H9 (cell line): Measurements from ENCODE around the gene FERMT2. TPM values are rescaled to one million over a fixed set of nuclear protein-coding genes. Genes with fewer than 3 reads are reported as not detected.
A peak's percentile ranks its signal among the peaks of the same experiment; 100 is the strongest.

Experiments
- DNase-seq: peaks from one replicate; pipeline ENCODE4 v3.0.0-alpha.2; 2017
- H2AFZ ChIP-seq: one replicate; pipeline ENCODE4 v1.6.1; 2013; ENCODE audit warnings: mild to moderate bottlenecking, low read length, control low read depth, moderate library complexity
- H2AK5ac ChIP-seq: 2 replicates; pipeline ENCODE4 v1.6.1; 2013; ENCODE audit warnings: low read length, control low read depth, mixed read lengths; ENCODE audit not compliant: insufficient read length
- H2BK120ac ChIP-seq: one replicate; pipeline ENCODE4 v1.6.1; 2013; ENCODE audit warnings: low read depth, mild to moderate bottlenecking, low read length, control low read depth, inconsistent platforms; ENCODE audit not compliant: poor library complexity, severe bottlenecking
- H2BK12ac ChIP-seq: 2 replicates; pipeline ENCODE4 v1.6.1; 2013; ENCODE audit warnings: low read length, control low read depth, mixed read lengths, low read depth; ENCODE audit not compliant: insufficient read length
- H2BK15ac ChIP-seq: 2 replicates; pipeline ENCODE4 v1.6.1; 2013; ENCODE audit warnings: low read depth, low read length, control low read depth
- H2BK20ac ChIP-seq: one replicate; pipeline ENCODE4 v1.6.1; 2013; ENCODE audit warnings: low read depth, mild to moderate bottlenecking, low read length, control low read depth, inconsistent platforms; ENCODE audit not compliant: poor library complexity, severe bottlenecking
- H2BK5ac ChIP-seq: 2 replicates; pipeline ENCODE4 v1.6.1; 2013; ENCODE audit warnings: low read length, control low read depth, mixed read lengths; ENCODE audit not compliant: insufficient read length
- H3K14ac ChIP-seq: 2 replicates; pipeline ENCODE4 v1.6.1; 2013; ENCODE audit warnings: low read length, control low read depth; ENCODE audit not compliant: insufficient read depth
- H3K18ac ChIP-seq: 2 replicates; pipeline ENCODE4 v1.6.1; 2013; ENCODE audit warnings: low read depth, mild to moderate bottlenecking, mixed read lengths, low read length, control low read depth; ENCODE audit not compliant: insufficient read length
- H3K23ac ChIP-seq: 2 replicates; pipeline ENCODE4 v1.6.1; 2013; ENCODE audit warnings: low read length, control low read depth, mixed read lengths, low read depth; ENCODE audit not compliant: insufficient read length
- H3K23me2 ChIP-seq: 2 replicates; pipeline ENCODE4 v1.6.1; 2013; ENCODE audit warnings: low read depth, mild to moderate bottlenecking, mixed read lengths, low read length, control low read depth; ENCODE audit not compliant: insufficient read length, poor library complexity, severe bottlenecking
- H3K27ac ChIP-seq: 2 replicates; pipeline ENCODE4 v1.5.1; 2013; ENCODE audit warnings: low read length, control low read depth, mixed read lengths, low read depth; ENCODE audit not compliant: insufficient read length
- H3K27me3 ChIP-seq: 2 replicates; pipeline ENCODE4 v1.6.1; 2013; ENCODE audit warnings: low read length, control low read depth, inconsistent platforms; ENCODE audit not compliant: insufficient read depth
- H3K4ac ChIP-seq: 2 replicates; pipeline ENCODE4 v1.6.1; 2013; ENCODE audit warnings: low read depth, mild to moderate bottlenecking, control low read depth, inconsistent platforms, low read length, moderate library complexity
- H3K4me1 ChIP-seq: 2 replicates; pipeline ENCODE4 v1.6.1; 2013; ENCODE audit warnings: low read length, control low read depth, inconsistent platforms; ENCODE audit not compliant: insufficient read depth
- H3K4me2 ChIP-seq: 2 replicates; pipeline ENCODE4 v1.6.1; 2013; ENCODE audit warnings: low read length, control low read depth, mixed read lengths; ENCODE audit not compliant: insufficient read length, insufficient read depth
- H3K56ac ChIP-seq: 2 replicates; pipeline ENCODE4 v1.6.1; 2013; ENCODE audit warnings: low read depth, mild to moderate bottlenecking, mixed read lengths, low read length, control low read depth; ENCODE audit not compliant: insufficient read length
- H3K79me1 ChIP-seq: 2 replicates; pipeline ENCODE4 v1.6.1; 2013; ENCODE audit warnings: low read depth, mild to moderate bottlenecking, moderate library complexity, low read length, control low read depth, inconsistent platforms; ENCODE audit not compliant: insufficient read depth, poor library complexity, severe bottlenecking
- H3K79me2 ChIP-seq: 2 replicates; pipeline ENCODE4 v1.6.1; 2013; ENCODE audit warnings: low read length, control low read depth, inconsistent platforms; ENCODE audit not compliant: insufficient read depth
- H3K9ac ChIP-seq: 2 replicates; pipeline ENCODE4 v1.6.1; 2013; ENCODE audit warnings: low read length, control low read depth, mixed read lengths; ENCODE audit not compliant: insufficient read length; ENCODE audit errors: extremely low read depth
- H3K9me3 ChIP-seq: one replicate; pipeline ENCODE4 v1.6.1; 2013; ENCODE audit warnings: low read depth, low read length, inconsistent platforms; ENCODE audit not compliant: control insufficient read depth
- H3T11ph ChIP-seq: one replicate; pipeline ENCODE4 v1.6.1; 2013; ENCODE audit warnings: mild to moderate bottlenecking, low read length, control low read depth, inconsistent platforms
- H4K20me1 ChIP-seq: one replicate; pipeline ENCODE4 v1.6.1; 2013; ENCODE audit not compliant: control insufficient read depth, insufficient read length, insufficient read depth
- H4K5ac ChIP-seq: 2 replicates; pipeline ENCODE4 v1.6.1; 2013; ENCODE audit warnings: low read depth, mild to moderate bottlenecking, mixed read lengths, low read length, control low read depth; ENCODE audit not compliant: insufficient read length
- H4K8ac ChIP-seq: replicated peaks from 2 replicates; pipeline ENCODE4 v1.6.1; 2013; ENCODE audit warnings: low read length, control low read depth, mixed read lengths, low read depth; ENCODE audit not compliant: insufficient read length
- H4K91ac ChIP-seq: 2 replicates; pipeline ENCODE4 v1.6.1; 2013; ENCODE audit warnings: low read depth, mild to moderate bottlenecking, moderate library complexity, mixed read lengths, low read length, control low read depth; ENCODE audit not compliant: insufficient read length
- H3K27ac Mint-ChIP-seq, 3 experiments: 2 replicates in 2 of 3; 3 replicates in 1 of 3; pipeline ENCODE4 v1.8.0; 2020 to 2021; ENCODE audit warnings: mixed read lengths in 3 of 3, mild to moderate bottlenecking in 1 of 3, moderate library complexity in 1 of 3
- H3K27me3 Mint-ChIP-seq: 2 replicates; pipeline ENCODE4 v1.8.0; 2021; ENCODE audit warnings: low read depth, mild to moderate bottlenecking, moderate library complexity, mixed read lengths
- H3K36me3 Mint-ChIP-seq, 3 experiments: 2 replicates in 2 of 3; 3 replicates in 1 of 3; pipeline ENCODE4 v1.8.0; 2020 to 2021; ENCODE audit warnings: low read depth in 3 of 3, mixed read lengths in 3 of 3; ENCODE audit not compliant: insufficient read depth in 1 of 3
- H3K4me1 Mint-ChIP-seq, 2 experiments: 2 replicates each; pipeline ENCODE4 v1.8.0; 2020; ENCODE audit warnings: mixed read lengths in 2 of 2
- H3K4me3 Mint-ChIP-seq, 2 experiments: 2 replicates in 1 of 2; 3 replicates in 1 of 2; pipeline ENCODE4 v1.8.0; 2020 to 2021; ENCODE audit warnings: mild to moderate bottlenecking in 2 of 2, mixed read lengths in 2 of 2, moderate library complexity in 1 of 2
- H3K9me3 Mint-ChIP-seq, 2 experiments: 2 replicates in 1 of 2; 3 replicates in 1 of 2; pipeline ENCODE4 v1.8.0; 2020; ENCODE audit warnings: mild to moderate bottlenecking in 2 of 2, mixed read lengths in 2 of 2, moderate library complexity in 1 of 2
- WGBS: extraction: QIAGEN DNeasy Blood & Tissue Kit; methylation state at CpG from one replicate; pipeline ENCODE4 v1.1.7; 2013; ENCODE audit warnings: missing lambda C conversion rate, low lambda C conversion rate, mixed read lengths; ENCODE audit not compliant: insufficient read length; ENCODE audit errors: extremely low coverage; 5-methylcytosine and 5-hydroxymethylcytosine counted together
- total RNA-seq: library from RNA; stranded (reverse); gene quantifications from 2 replicates; pipeline ENCODE4 v1.2.1, GENCODE V29; 2021
- TF ChIP-seq, protein P1 (sequence below): fragments of 200-600 bp; sonication (generic); conservative IDR thresholded peaks from 3 replicates; pipeline ENCODE4 v1.8.0; 2021; ENCODE audit warnings: antibody characterized with exemption, mild to moderate bottlenecking

FERMT2 gene
- total RNA-seq, 1 experiment from 2014 or later, result 128 TPM

GRCh38 chr14:52911904-52912303, 38.9 kb downstream of the FERMT2 start:
- Histone ChIP-seq H3K9me3 (no peaks in the 10 kb centered on the region), H2BK120ac (no peak overlapping the region), H4K5ac (no peak overlapping the region), H3K9ac (no peak overlapping the region), H3K4me1 (no peaks in the 10 kb centered on the region), H3K79me1 (no peaks in the 10 kb centered on the region), H3K79me2 (no peaks in the 10 kb centered on the region; the same call in 1 of the 2 replicates), H4K20me1 (no peaks in the 10 kb centered on the region), H2AFZ (no peak overlapping the region), H2BK12ac (no peak overlapping the region), H3T11ph (no peak overlapping the region), H3K4me2 (no peak overlapping the region), H3K23ac (no peak overlapping the region), H2AK5ac (no peak overlapping the region), H2BK20ac (no peak overlapping the region), H3K27me3 (no peaks in the 10 kb centered on the region), H4K8ac (no peak overlapping the region), H3K56ac (no peak overlapping the region), H3K27ac (no peak overlapping the region), H3K18ac (no peak overlapping the region), H2BK15ac (no peak overlapping the region), H2BK5ac (no peak overlapping the region), H3K4ac (no peak overlapping the region), H4K91ac (no peak overlapping the region), H3K23me2 (no peaks in the 10 kb centered on the region), H3K14ac (no peak overlapping the region)
- TF ChIP-seq, protein P1, sequence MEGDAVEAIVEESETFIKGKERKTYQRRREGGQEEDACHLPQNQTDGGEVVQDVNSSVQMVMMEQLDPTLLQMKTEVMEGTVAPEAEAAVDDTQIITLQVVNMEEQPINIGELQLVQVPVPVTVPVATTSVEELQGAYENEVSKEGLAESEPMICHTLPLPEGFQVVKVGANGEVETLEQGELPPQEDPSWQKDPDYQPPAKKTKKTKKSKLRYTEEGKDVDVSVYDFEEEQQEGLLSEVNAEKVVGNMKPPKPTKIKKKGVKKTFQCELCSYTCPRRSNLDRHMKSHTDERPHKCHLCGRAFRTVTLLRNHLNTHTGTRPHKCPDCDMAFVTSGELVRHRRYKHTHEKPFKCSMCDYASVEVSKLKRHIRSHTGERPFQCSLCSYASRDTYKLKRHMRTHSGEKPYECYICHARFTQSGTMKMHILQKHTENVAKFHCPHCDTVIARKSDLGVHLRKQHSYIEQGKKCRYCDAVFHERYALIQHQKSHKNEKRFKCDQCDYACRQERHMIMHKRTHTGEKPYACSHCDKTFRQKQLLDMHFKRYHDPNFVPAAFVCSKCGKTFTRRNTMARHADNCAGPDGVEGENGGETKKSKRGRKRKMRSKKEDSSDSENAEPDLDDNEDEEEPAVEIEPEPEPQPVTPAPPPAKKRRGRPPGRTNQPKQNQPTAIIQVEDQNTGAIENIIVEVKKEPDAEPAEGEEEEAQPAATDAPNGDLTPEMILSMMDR, result no peak
- no peak for DNase-seq
- Mint-ChIP-seq H3K27me3 (no peaks in the 10 kb centered on the region), H3K36me3 (peaks cover 8 to 27% (median 22%) of the 10 kb centered on the region in 3 experiments; a peak in 6 of 7 replicates), H3K4me1 (no peaks in the 10 kb centered on the region), H3K4me3 (no peak overlapping the region), H3K9me3 (no peaks in the 10 kb centered on the region), H3K27ac (peak overlapping the region in 1 of 3 experiments; percentile 6; a peak in 1 of 7 replicates)
- WGBS, result no CpG with 5 or more reads among the region's 3 CpGs
